Measurements from ENCODE around the gene SPAG6. TPM values are rescaled to one million over a fixed set of nuclear protein-coding genes. Genes with fewer than 3 reads are reported as not detected.
A peak's percentile ranks its signal among the peaks of the same experiment; 100 is the strongest.

The SPAG6 gene
- total RNA-seq, 1 donor from 2014 or later = 0.46 TPM

DNA sequence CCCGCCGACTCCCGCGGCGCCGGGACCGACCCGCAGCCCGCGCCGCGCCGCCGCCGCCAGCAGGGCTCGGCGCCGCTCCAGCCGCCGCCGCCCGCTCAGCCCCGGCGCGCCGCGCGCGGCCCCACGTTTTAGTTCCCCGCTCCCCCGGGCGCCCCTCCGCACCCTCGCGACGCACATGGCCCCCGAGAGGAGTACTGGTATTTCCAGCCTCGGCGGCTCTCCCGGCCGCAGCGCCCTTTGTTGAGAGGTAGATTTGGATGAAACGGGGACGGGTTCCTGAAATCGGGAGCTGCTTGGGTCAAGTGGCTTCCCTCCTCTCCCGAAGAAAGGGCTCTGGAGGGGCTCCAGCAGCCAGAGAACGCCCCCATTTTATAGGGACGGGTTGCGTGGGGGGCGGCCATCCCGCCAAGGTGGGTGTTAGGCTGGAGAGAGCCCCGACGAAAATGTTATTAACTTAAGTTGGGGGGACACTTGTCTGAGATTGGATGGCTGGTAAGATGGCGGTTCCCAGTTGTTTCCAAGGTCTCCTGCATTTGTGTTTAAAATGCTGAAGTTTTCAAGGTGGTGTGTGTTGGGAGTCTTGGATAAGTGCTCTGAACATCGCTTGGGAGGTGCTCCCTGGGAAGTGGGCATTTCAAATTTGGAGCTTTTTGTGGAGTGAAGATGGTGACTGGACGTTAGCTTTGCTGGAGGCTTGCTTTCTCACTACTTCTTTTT lies 23.2 kb upstream of the SPAG6 start:
- Mint-ChIP-seq H3K9me3 (ENCODE audit: unreplicated experiment) (no peaks in the 10 kb centered on the region), H3K4me3 (ENCODE audit: unreplicated experiment) (peak overlapping the region; percentile 98), H3K4me1 (ENCODE audit: unreplicated experiment) (peaks cover 28% of the 10 kb centered on the region), H3K27ac (ENCODE audit: unreplicated experiment) (peak overlapping the region; percentile 85), H3K36me3 (ENCODE audit: low read depth, unreplicated experiment) (peaks cover 14% of the 10 kb centered on the region), H3K27me3 (ENCODE audit: unreplicated experiment) (peaks cover 23% of the 10 kb centered on the region)
- TF ChIP-seq, protein P1, sequence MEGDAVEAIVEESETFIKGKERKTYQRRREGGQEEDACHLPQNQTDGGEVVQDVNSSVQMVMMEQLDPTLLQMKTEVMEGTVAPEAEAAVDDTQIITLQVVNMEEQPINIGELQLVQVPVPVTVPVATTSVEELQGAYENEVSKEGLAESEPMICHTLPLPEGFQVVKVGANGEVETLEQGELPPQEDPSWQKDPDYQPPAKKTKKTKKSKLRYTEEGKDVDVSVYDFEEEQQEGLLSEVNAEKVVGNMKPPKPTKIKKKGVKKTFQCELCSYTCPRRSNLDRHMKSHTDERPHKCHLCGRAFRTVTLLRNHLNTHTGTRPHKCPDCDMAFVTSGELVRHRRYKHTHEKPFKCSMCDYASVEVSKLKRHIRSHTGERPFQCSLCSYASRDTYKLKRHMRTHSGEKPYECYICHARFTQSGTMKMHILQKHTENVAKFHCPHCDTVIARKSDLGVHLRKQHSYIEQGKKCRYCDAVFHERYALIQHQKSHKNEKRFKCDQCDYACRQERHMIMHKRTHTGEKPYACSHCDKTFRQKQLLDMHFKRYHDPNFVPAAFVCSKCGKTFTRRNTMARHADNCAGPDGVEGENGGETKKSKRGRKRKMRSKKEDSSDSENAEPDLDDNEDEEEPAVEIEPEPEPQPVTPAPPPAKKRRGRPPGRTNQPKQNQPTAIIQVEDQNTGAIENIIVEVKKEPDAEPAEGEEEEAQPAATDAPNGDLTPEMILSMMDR (IDR thresholded peaks at IDR 0.05; ENCODE audit: unreplicated experiment) = no peak
- no peak for DNase-seq (ENCODE audit: low spot score)

DNA sequence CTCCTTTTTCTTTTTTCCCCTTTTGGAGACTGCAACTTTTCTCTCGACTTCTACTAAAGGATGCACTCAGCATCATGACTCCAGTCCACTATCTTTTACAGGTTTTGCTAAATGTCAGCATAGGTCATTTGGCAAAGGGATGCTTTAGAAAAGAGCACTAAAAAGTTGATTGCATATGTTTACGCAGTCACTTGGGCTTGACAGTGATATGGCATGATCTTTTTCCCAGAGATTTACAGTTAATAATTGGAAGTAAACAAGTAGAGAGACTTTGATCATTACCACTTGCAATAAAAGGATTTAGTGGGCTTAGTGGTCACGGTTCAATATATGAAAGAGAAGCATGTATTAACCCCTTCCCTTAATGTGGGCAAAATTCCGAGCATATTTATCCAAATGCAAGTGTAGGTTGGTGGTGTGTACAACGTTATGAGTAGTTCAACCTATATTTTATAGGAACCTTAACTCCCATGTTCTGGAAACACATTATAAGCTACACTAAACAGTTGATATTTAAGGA lies 22.6 kb upstream of the SPAG6 start:
- peaks cover 27% of the 10 kb centered on the region for H3K4me1 Mint-ChIP-seq (ENCODE audit: unreplicated experiment)
- peak overlapping the region; percentile 98 for H3K4me3 Mint-ChIP-seq (ENCODE audit: unreplicated experiment)
- no peaks in the 10 kb centered on the region for H3K9me3 Mint-ChIP-seq (ENCODE audit: unreplicated experiment)
- no peak for DNase-seq (ENCODE audit: low spot score)
- peaks cover 17% of the 10 kb centered on the region for H3K36me3 Mint-ChIP-seq (ENCODE audit: low read depth, unreplicated experiment)
- peak overlapping the region; percentile 85 for H3K27ac Mint-ChIP-seq (ENCODE audit: unreplicated experiment)
- peaks cover 23% of the 10 kb centered on the region for H3K27me3 Mint-ChIP-seq (ENCODE audit: unreplicated experiment)
- TF ChIP-seq, protein P1 (IDR thresholded peaks at IDR 0.05; ENCODE audit: unreplicated experiment) = no peak

DNA sequence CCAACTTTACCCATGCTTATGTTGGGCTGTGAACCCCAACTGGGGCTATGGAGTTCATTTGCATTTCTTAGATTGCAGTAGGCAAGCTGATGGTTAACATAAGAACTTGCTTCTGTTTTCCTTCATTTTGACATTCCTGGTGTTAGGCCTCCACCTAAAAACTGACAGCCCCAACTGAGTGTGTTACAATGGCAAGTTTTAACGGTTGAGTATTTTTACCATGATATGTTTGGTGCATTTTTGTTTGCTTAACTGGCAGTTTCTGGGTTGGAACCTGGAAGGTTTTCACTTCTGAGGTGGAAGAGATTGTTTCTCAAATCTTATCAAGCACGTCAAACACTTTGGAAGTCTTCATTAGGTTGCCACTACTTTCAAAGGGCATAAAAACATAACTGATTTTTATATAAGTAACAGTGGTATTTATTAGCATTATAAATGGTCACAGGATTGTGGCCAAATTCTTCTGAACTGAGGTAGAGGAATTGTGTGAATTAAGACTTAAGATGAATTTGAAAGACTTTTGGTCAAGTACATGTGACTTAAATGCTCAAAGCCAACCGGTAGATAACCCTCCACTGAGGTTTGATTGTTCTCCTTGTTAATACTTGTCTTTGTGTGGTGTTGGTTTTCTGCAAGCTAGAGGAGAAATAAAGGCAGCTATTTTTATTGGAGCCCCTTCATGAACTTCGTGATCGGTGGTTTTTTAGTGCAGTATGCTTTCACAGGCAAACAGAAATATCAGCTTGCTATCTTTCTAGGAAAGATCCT lies 21.6 kb upstream of the SPAG6 start:
- H3K4me3 Mint-ChIP-seq (ENCODE audit: unreplicated experiment) = no peak overlapping the region
- TF ChIP-seq, protein P1 (IDR thresholded peaks at IDR 0.05; ENCODE audit: unreplicated experiment) = no peak
- no peak for DNase-seq (ENCODE audit: low spot score)
- peaks cover 23% of the 10 kb centered on the region for H3K27me3 Mint-ChIP-seq (ENCODE audit: unreplicated experiment)
- no peaks in the 10 kb centered on the region for H3K9me3 Mint-ChIP-seq (ENCODE audit: unreplicated experiment)
- peaks cover 18% of the 10 kb centered on the region for H3K36me3 Mint-ChIP-seq (ENCODE audit: low read depth, unreplicated experiment)
- no peak overlapping the region for H3K27ac Mint-ChIP-seq (ENCODE audit: unreplicated experiment)
- peaks cover 25% of the 10 kb centered on the region for H3K4me1 Mint-ChIP-seq (ENCODE audit: unreplicated experiment)

DNA sequence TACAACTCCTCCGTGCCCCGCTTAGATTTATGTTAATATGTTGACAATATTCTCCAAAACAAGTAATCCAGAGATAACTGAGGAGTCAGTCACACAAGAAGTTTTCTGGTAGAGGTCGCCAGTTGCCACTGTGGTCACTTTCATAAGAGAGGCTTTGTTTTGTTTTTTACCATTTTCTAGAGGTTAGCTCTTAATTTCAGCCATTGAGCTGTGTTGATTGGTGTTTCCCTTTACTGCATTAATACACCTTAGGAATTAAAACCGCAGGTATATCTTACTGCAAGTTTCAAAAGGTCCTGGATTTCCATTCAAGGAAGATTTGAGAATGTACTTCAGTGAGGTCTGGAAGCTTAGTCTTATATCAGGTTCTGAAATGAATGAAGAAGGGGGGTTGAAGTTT lies 20.9 kb upstream of the SPAG6 start:
- no peak for DNase-seq (ENCODE audit: low spot score)
- Mint-ChIP-seq H3K4me3 (ENCODE audit: unreplicated experiment) (peak overlapping the region; percentile 86), H3K9me3 (ENCODE audit: unreplicated experiment) (no peaks in the 10 kb centered on the region), H3K4me1 (ENCODE audit: unreplicated experiment) (peaks cover 25% of the 10 kb centered on the region), H3K36me3 (ENCODE audit: low read depth, unreplicated experiment) (peaks cover 23% of the 10 kb centered on the region), H3K27me3 (ENCODE audit: unreplicated experiment) (peaks cover 23% of the 10 kb centered on the region), H3K27ac (ENCODE audit: unreplicated experiment) (no peak overlapping the region)
- TF ChIP-seq, protein P1 (IDR thresholded peaks at IDR 0.05; ENCODE audit: unreplicated experiment) = no peak

DNA sequence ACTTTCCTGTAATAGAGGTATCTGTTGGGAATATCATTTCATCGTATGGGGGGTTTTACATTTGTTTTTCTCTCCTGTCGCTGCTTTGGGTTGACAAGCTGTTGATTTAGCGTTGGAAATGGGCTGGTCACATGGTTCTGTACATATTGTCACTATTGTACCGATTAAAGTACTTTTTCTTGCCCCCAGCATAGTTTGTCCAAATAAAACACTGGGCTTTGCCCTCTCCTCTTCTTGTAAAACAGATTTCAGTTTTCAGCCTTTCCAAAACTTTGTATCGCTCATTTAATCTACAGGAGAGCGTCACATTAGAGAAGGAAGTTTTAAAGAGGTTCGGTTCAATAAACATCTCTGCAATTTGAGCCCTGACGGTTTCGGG lies 20.4 kb upstream of the SPAG6 start:
- peaks cover 25% of the 10 kb centered on the region for H3K36me3 Mint-ChIP-seq (ENCODE audit: low read depth, unreplicated experiment)
- no peak for DNase-seq (ENCODE audit: low spot score)
- H3K9me3 Mint-ChIP-seq (ENCODE audit: unreplicated experiment) = no peaks in the 10 kb centered on the region
- H3K27ac Mint-ChIP-seq (ENCODE audit: unreplicated experiment) = no peak overlapping the region
- H3K27me3 Mint-ChIP-seq (ENCODE audit: unreplicated experiment) = peaks cover 23% of the 10 kb centered on the region
- H3K4me3 Mint-ChIP-seq (ENCODE audit: unreplicated experiment) = peak overlapping the region; percentile 86
- peaks cover 21% of the 10 kb centered on the region for H3K4me1 Mint-ChIP-seq (ENCODE audit: unreplicated experiment)
- TF ChIP-seq, protein P1 (IDR thresholded peaks at IDR 0.05; ENCODE audit: unreplicated experiment) = no peak

Measured in endothelial cell (in vitro differentiated cells).